ENCODE results near the gene EIF4EBP2. TPM values are rescaled to one million over a fixed set of nuclear protein-coding genes. Genes with fewer than 3 reads are reported as not detected.

Gene EIF4EBP2
- total RNA-seq, 1 donor from 2014 or later, result 47.4 TPM

DNA sequence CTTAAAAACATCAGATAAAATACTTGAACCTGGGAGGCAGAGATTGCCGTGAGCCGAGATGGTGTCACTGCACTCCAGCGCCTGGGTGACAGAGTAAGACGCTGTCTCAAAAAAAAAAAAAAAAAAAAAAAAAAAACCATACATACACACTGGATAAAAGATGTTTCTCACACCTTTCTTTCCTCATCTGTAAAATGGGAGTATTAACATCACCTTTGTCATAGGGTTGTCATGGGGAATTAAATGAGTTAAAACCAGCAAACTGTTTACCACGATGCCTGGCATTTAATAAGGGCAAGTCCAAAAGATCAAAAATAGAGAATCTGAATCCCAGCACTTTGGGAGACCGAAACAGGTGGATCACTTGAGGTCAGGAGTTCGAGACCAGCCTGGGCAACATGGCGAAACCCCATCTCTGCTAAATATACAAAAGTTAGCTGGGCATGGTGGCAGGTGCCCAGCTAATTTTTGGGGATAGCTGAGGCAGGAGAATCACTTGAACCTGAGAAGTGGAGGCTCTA, 34.4 kb upstream of the EIF4EBP2 start:
- no peak for DNase-seq (ENCODE audit: extremely low spot score in 2 of 2)
- no peak overlapping the region for H3K27ac ChIP-seq
- H3K27me3 ChIP-seq, result no peaks in the 10 kb centered on the region
- intact Hi-C loops (cut with DNase I), result no loop called here
- no peaks in the 10 kb centered on the region for H3K4me1 ChIP-seq
- TF ChIP-seq, protein P1, sequence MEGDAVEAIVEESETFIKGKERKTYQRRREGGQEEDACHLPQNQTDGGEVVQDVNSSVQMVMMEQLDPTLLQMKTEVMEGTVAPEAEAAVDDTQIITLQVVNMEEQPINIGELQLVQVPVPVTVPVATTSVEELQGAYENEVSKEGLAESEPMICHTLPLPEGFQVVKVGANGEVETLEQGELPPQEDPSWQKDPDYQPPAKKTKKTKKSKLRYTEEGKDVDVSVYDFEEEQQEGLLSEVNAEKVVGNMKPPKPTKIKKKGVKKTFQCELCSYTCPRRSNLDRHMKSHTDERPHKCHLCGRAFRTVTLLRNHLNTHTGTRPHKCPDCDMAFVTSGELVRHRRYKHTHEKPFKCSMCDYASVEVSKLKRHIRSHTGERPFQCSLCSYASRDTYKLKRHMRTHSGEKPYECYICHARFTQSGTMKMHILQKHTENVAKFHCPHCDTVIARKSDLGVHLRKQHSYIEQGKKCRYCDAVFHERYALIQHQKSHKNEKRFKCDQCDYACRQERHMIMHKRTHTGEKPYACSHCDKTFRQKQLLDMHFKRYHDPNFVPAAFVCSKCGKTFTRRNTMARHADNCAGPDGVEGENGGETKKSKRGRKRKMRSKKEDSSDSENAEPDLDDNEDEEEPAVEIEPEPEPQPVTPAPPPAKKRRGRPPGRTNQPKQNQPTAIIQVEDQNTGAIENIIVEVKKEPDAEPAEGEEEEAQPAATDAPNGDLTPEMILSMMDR (IDR thresholded peaks at IDR 0.05), result no peak
- TF ChIP-seq POLR2AphosphoS5 (IDR thresholded peaks at IDR 0.05; ENCODE audit: insufficient read depth in 1 of 2, low read depth in 1 of 2), result no peak
- H3K9me3 ChIP-seq, result no peaks in the 10 kb centered on the region
- H3K36me3 ChIP-seq, result no peaks in the 10 kb centered on the region
- no peak overlapping the region for H3K4me3 ChIP-seq

DNA sequence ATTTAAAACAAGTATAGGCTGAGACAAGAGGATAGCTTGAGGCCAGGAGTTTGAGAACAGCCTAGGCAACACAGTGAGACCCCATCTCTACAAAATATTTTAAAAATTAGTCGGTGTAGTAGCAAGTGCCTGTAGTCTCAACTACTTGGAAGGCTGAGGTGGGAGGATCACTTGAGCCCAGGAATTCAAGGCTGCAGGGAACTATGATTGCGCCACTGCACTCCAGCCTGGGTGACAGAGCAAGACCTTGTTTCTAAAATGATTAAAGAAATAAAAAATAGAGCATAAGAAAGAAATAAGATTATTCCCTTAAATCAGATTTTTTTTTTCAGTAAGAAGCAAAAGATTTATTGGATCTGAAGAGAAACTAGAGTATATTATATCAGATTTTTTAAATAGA, 33.2 kb upstream of the EIF4EBP2 start:
- no peak overlapping the region for H3K27ac ChIP-seq
- TF ChIP-seq POLR2A (IDR thresholded peaks at IDR 0.05) (no peak), POLR2AphosphoS5 (IDR thresholded peaks at IDR 0.05; ENCODE audit: insufficient read depth in 1 of 2, low read depth in 1 of 2) (no peak)
- TF ChIP-seq, protein P1 (IDR thresholded peaks at IDR 0.05), result no peak
- DNase-seq (ENCODE audit: extremely low spot score in 2 of 2), result no peak
- H3K9me3 ChIP-seq, result no peaks in the 10 kb centered on the region
- H3K4me1 ChIP-seq, result no peaks in the 10 kb centered on the region
- H3K27me3 ChIP-seq, result no peaks in the 10 kb centered on the region
- intact Hi-C loops (cut with DNase I), result no loop called here
- H3K4me3 ChIP-seq, result no peak overlapping the region
- no peaks in the 10 kb centered on the region for H3K36me3 ChIP-seq

DNA sequence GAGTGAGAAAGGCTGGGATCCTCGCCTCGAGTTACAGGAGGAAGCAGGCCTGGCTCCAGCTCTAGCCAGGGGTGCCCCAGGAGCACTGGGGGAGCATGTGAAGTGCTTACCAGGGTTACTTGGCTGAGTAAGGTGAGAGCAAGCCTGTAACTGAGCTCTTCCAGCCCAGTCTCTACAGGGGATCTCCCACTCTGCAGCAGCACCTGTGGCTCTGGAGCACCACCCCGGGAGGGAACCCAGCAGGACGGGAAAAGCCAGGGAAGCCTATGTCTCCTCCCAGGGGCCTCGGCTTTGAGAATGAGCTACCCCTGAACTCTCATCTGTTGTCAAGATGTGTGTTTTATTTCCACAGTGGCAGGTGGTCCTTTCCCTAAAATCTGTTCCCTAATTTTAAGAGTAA, 32.1 kb upstream of the EIF4EBP2 start:
- no peak overlapping the region for H3K27ac ChIP-seq
- TF ChIP-seq POLR2AphosphoS5 (IDR thresholded peaks at IDR 0.05; ENCODE audit: insufficient read depth in 1 of 2, low read depth in 1 of 2) (no peak), POLR2A (IDR thresholded peaks at IDR 0.05) (no peak)
- TF ChIP-seq, protein P1 (IDR thresholded peaks at IDR 0.05), result no peak
- intact Hi-C loops (cut with DNase I), result no loop called here
- no peaks in the 10 kb centered on the region for H3K36me3 ChIP-seq
- H3K27me3 ChIP-seq, result no peaks in the 10 kb centered on the region
- H3K4me3 ChIP-seq, result no peak overlapping the region
- DNase-seq (ENCODE audit: extremely low spot score in 2 of 2), result no peak
- no peaks in the 10 kb centered on the region for H3K9me3 ChIP-seq
- H3K4me1 ChIP-seq, result no peaks in the 10 kb centered on the region

DNA sequence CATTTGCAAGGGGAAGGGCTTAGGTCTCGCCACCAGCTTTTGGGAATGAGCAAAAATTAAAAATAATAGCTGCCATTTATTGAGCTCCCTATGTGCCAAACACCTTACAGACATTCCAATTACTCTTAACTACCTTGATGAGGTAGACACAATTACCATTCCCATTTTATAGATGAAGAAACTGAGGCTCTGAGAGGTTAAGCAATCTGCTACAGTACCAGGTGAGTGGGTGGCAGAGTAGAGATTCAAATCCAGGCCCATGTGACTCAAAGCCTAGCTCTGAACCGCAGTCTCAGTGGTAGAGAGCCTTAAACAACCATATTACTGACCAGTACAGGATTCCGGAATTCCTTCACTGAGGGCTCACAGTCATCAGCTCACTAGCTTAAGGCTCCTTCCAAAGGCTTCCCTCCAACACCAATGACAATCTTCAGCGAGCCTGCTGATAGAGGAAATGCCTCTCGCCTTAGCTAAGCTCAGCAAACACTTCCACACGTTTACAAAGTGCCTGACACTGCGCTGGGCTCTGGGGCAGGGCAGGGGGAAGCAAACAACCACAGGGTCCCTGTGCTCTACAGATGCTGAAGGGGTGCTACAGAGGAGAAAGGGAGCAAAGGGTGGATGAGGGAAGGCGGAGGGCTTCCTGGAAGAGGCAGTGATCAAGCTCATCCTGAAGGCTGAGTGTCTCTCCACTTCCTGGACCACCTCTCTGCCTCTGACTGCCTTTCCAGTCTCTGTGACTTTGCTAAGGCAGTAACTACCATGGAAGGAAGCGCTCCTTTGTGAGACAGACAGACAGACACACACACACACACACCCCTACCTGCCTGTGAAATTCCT, 28.9 kb upstream of the EIF4EBP2 start:
- Histone ChIP-seq H3K4me3 (no peak overlapping the region), H3K9me3 (no peaks in the 10 kb centered on the region), H3K27me3 (no peaks in the 10 kb centered on the region), H3K4me1 (peaks cover 10% of the 10 kb centered on the region), H3K36me3 (no peaks in the 10 kb centered on the region), H3K27ac (no peak overlapping the region)
- DNase-seq (ENCODE audit: extremely low spot score in 2 of 2), result no peak
- intact Hi-C loops (cut with DNase I), result no loop called here
- TF ChIP-seq, protein P1 (IDR thresholded peaks at IDR 0.05), result no peak
- TF ChIP-seq POLR2AphosphoS5 (IDR thresholded peaks at IDR 0.05; ENCODE audit: insufficient read depth in 1 of 2, low read depth in 1 of 2) (no peak), POLR2A (IDR thresholded peaks at IDR 0.05) (no peak)
